ENCODE measurements around the gene GTPBP1.

GTPBP1 gene

DNA sequence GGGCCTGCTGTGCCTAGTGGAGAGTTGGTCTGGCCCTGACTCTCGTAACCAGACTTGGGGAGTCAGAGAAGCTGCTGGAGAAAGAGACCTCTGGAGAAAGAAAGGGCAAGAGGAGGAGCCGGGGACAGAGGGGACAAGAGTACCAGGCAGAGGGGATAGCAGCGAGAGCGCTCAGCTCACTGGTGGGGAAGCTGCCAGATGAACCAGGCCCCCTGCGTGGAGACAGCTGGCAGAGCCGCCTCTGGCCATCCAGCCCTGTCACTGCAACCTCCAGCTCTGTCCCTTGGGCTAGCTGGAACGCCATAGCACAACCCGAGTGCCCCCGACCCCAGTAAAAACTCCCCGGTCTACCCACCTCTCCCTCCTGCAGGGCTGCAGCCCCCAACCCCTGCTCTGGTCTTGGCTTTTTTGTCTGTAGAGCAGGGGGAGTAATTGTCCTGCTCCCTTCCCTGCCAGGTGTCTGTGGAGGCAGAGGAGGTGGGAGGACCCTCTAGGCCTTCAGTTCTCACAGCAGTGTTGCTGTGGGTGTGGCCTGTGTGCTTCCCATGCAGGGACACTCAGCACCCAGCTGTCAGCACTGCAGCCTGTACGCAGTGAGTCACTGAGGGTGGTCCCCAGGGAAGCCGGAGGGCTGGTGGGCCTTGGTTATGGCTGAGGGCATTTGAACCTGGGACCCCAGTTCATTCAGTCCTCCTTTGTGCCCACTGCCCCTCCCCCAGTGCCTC, 54.9 kb downstream of the GTPBP1 start:
- no peak for DNase-seq (ENCODE audit: low spot score)

DNA sequence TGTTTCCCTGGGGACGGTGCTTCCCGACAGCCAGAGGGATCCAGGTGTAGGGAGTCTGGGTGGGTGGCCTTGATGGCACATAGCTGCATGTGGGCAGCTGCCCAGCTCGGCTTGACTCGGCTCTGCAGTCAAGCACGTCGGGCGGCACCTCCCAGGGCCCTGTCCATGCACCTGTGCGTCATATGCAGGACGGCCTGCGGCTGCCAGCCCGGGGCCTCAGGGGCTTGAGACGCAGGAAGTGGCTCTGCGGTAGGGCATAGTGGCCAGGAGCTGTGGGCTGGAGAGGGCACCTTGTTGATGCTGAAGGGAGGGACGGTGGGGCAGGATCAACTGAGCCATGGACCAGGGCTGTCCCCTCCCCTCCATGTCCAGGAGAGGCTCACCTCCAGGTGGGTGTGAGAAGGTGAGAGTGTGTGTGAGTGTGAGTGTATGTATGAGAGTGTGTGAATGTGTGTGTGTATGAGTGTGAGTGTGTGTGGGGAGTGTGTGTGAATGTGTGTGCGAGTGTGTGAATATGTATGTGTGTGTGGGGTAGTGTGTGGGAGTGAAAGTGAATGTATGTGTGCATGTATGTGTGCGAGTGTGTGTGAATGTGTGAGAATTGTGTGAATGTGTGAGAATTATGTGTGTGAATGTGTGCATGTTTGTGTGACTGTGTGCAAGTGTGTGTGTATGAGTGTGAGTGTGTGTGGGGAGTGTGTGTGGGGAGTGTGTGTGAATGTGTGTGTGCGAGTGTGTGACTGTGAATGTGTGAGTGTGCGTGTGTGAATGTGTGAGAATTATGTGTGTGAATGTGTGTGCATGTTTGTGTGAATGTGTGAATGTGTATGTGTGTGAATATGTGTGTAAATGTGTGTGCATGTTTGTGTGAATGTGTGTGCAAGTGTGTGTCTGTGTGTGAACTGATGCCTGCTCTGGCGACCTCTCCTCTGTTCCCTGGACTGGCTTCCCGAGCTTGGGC, 55.7 kb downstream of the GTPBP1 start:
- DNase-seq (ENCODE audit: low spot score), result no peak

DNA sequence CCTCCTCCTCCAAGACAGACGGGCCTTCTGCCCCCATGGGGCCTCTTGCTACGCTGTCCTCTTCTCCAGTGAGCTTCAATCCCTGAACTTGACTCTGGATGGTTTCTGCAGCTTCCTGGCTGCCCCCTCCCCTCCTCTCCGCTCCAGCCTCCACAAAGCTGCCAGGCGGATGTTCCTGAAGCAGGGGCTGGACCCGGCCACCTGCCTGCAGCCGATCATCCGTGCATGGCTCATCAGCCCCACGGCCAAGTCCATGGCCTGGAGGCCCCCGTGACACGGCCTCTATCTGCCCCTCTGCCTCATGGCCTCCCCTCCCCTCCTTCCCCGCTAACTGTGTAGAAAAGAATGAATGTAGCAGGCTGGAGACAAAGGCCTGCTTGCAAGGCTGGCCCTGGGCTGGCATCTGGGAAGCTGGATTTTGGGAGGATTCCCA, 56.8 kb downstream of the GTPBP1 start:
- DNase-seq (ENCODE audit: low spot score), result no peak

DNA sequence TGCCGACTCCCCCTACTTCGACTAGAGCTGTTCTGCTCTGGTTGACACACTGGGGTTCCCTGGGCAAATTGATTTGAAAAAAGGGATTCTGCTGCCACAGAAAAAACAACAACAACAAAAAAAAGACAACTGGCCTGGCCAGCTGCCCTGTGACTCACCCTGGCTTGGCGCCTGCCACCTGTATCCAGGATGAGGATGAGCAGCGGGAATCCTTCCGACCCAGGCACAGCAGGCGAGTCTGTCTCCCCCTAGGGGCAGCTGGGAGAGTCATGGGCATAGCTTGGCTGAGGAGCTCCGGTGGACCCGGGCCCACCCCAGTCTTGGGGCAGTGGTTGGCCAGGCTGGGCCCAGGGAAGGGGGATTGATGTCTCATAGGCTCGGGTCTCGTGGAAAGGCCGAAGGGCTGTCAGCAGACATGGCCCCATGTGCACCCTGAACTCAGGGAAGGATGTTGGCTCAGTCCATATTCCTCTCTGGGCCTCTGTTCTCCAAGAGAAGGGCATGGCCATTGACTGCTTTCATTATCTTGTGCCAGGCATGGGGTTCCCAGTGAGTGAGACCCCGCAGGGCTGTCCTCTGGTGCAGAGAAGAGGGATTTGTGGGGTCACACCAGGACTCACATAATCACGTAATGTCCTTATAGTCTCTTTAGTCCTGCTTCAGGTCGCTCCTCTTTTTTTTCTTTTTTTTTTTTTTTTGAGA, 60.5 kb downstream of the GTPBP1 start:
- peak; percentile 70 for DNase-seq (ENCODE audit: low spot score)

DNA sequence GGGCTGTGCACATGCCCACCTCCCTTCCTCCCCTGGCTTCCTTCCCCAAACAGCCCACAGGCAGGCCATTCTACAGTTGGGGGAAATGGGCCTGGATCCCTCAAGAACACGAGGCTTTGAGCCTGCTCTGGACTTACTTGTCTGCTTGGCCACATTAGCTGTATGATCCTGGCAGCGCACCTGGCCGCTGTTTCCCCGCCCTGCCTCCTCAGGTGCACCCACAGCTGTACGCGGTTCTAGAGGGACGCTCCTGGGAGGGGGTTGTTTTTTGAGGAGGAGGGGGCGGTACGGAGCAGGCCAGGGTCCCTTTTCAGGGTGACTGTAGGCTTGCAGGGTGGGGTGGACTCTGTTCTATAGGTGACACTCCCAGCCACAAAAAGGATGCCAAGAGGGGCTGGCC, 61.6 kb downstream of the GTPBP1 start:
- no peak for DNase-seq (ENCODE audit: low spot score)

- no peak for DNase-seq (ENCODE audit: low spot score)
Measured at GRCh38 chr22:38768036-38768435, 62.3 kb downstream of the GTPBP1 start.

- DNase-seq (ENCODE audit: low spot score), result no peak
Measured at GRCh38 chr22:38770257-38770949, 64.7 kb downstream of the GTPBP1 start.

DNA sequence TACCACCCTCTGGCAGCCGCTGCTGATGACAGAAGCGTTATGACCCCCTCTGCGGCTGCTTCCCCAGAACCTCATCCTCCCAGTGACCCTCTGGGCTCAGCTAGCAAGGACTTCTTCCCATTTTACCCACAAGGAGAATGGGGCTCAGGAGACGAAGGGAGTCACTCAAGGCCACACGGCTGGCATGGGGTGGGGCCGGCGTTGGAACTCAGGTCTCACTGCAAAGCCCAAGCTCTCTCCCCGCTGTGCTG, 66.8 kb downstream of the GTPBP1 start:
- no peak for DNase-seq (ENCODE audit: low spot score)

GRCh38 chr22:38773363-38773946, 67.7 kb downstream of the GTPBP1 start:
- no peak for DNase-seq (ENCODE audit: low spot score)

DNA sequence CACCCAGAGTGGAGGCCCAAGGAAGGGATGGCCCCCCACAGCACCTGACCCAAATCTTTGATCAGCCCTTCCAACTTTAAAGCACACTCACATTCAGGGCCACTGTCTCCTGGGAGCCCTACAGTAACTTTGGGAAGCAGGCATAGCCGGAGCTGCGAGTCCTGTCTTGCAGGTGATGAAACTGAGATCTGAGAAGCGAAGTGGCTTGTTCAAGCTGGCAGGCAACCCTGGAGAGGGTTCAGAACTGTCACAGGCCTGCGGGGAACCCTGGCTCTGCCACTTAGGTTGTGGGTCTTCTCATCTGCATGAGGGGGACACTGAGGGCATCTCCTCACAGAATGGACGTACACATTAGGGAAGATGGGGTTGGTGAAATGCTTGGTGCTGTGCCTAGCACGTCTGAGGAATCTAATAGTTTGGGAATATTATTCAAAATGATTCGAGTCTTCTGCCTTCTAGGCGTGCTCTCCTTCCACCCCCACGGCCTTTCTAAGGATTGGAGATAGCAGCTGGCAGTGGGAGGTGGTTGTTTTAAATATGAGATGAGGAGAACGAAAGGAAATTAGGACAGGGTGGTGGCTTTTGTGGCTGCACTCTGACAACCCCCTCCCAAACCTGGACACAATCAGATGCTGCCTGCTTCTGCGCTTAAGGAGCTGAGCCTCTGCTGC, 68.9 kb downstream of the GTPBP1 start:
- peak; percentile 68 for DNase-seq (ENCODE audit: low spot score)

- DNase-seq (ENCODE audit: low spot score), result no peak
Measured at GRCh38 chr22:38775656-38776055, 69.9 kb downstream of the GTPBP1 start.

GRCh38 chr22:38776086-38776485, 70.3 kb downstream of the GTPBP1 start:
- DNase-seq (ENCODE audit: low spot score), result no peak

DNA sequence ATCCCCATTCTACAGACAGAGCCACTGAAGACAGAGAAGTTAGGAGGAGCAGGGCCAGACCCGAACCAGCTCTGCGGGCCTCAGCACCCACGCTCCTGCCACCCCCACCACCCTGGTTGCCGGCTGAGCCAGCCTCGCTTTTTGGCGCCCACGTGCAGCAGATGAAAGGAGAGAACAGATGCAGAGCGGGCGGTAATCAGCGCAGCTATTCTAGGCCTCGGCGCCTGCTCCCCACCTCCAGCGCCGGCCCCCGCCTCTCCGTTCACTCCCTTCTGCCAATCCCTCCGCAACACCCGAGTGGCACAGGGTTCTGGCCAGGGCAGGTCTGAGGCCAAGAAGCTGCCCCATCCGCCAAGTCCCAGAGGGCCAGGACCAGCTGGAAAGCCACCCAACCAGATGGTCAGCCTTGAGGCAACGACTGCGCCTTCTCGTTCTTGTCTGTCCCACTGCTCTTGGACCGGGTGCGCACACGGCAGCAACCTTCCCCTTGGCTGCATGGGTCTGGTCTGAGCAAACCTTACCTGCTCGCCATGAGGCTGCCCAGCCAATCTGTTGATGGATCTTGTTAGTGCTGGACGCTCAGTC, 71.4 kb downstream of the GTPBP1 start:
- DNase-seq (ENCODE audit: low spot score), result no peak

DNA sequence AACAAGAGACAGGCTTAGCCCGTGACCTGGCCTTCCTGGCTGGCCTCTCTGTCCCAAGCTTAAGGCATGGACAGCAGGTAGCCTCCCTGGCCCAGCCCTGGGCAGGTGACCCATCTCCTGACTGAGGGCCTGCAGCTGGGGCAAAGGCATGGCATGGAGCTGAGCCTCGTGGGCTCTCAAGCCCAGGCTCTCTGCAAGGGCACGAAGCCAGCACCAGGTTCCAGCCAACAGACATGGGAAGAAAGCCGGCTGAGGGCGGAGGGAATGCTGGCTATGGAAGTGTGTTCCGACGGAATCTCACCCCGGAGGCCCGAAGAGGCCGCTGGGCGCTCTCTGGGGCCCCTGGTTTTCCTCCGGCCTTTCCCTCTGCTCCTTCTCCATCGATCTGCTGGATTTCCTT, 75.3 kb downstream of the GTPBP1 start:
- no peak for DNase-seq (ENCODE audit: low spot score)

DNA sequence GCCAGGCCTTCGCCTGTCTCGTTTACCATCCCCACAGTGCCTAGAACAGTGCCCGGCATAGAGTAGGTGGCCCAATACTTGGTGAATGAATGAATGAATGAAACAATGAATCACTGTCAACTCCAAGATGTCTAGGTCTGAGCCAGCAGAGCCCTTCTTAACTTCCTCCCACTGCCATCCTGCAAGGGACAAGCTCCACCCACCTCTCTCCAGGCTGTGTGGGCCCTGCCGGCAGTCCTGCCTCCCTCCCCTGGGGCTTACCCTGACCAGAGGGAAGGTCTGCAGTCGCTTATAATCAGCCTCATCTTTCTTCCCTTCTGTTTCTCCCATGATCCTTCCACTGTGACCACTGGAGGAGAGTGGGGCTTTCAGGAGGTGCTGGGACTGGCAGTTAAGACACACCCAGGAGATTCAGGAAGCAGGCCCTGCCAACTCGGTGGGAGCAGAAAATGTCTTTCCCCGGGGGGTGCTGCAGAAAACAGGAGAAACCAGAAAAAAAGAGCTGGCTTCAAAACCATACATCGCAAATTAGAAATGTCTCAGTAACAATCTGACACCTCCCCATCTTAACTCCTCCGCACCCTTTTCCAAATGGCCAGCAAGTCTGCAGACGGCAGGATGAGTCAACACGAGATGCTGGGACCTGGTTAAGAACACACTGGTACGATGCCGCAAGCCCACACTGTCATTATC, 76.8 kb downstream of the GTPBP1 start:
- no peak for DNase-seq (ENCODE audit: low spot score)

All from putamen (tissue), 1 donor.